HepG2 (cell line): ENCODE measurements around the gene OR10AD1. TPM values are rescaled to one million over a fixed set of nuclear protein-coding genes. Genes with fewer than 3 reads are reported as not detected.

Source experiments
- ATAC-seq: fragments of 200-7000 bp; cut with Tn5 transposase; 3 replicates; pipeline ENCODE4 v1.9.1; 2020; ENCODE audit warnings: mild to moderate bottlenecking, moderate library complexity
- BruUV-seq: library from RNA; stranded (reverse); fragments of 400-500 nt; replicated peaks from 2 replicates; lab custom pipeline; 2021; lab: Mats Ljungman, UMichigan
- CTCF ChIA-PET: fragments of 300-600 bp; formaldehyde crosslinking; extraction: SDS; loops from one replicate; lab custom pipeline; 2021; ENCODE audit warnings: low total read pairs, inconsistent platforms, low intra/inter-chr PET ratio; lab: Yijun Ruan, JAX
- POLR2A ChIA-PET: fragments of 350-600 bp; sonication (Branson Sonifier 250); formaldehyde crosslinking; loops from one replicate; lab custom pipeline; 2020; ENCODE audit warnings: antibody characterized with exemption, inconsistent platforms; lab: Yijun Ruan, JAX
- DNase-seq: peaks from one replicate; pipeline ENCODE4 v3.0.0-alpha.2; 2015; ENCODE audit warnings: low spot score
- FAIRE-seq: peaks from 3 replicates; lab custom pipeline; 2011; peaks lifted over from hg19 to GRCh38; lab: Jason Lieb, UNC
- H2AFZ ChIP-seq: one replicate; pipeline ENCODE4 v1.6.1; 2011; ENCODE audit warnings: low read length, inconsistent platforms
- H3K27ac ChIP-seq: fragments of 300-600 bp; 3 replicates; pipeline ENCODE4 v1.8.0; 2011; ENCODE audit warnings: mixed run types, mild to moderate bottlenecking, mixed read lengths, low read length, inconsistent platforms; ENCODE audit not compliant: insufficient read depth; ENCODE audit errors: extremely low read length
- H3K27me3 ChIP-seq, 2 experiments: fragments of 200-600 bp in 1 of 2; 2 replicates in 1 of 2; 3 replicates in 1 of 2; pipeline versions ENCODE4 v1.6.0 to v1.8.0; 2011; ENCODE audit warnings: low read length in 2 of 2, mild to moderate bottlenecking in 2 of 2, moderate library complexity in 2 of 2, inconsistent platforms in 1 of 2; ENCODE audit not compliant: insufficient read depth in 2 of 2, control insufficient read depth in 1 of 2
- H3K36me3 ChIP-seq, 2 experiments: fragments of 200-600 bp in 1 of 2; replicated peaks in 1 of 2; 2 replicates in 1 of 2; 3 replicates in 1 of 2; pipeline versions ENCODE4 v1.5.1 to v1.8.0; 2011; ENCODE audit warnings: low read length in 2 of 2, inconsistent platforms in 1 of 2; ENCODE audit not compliant: insufficient read depth in 2 of 2, control insufficient read depth in 1 of 2
- H3K4me1 ChIP-seq: 2 replicates; pipeline ENCODE4 v1.5.1; 2012; ENCODE audit warnings: low read length, inconsistent platforms; ENCODE audit not compliant: insufficient read depth
- H3K4me2 ChIP-seq: 2 replicates; pipeline ENCODE4 v1.6.0; 2011; ENCODE audit warnings: low read depth, low read length, inconsistent platforms
- H3K4me3 ChIP-seq, 3 experiments: fragments of 200-600 bp in 1 of 3; sonication (generic), shearing (Covaris generic) in 1 of 3; replicated peaks in 1 of 3; 2 replicates each; pipeline ENCODE4 v1.5.1; 2011 to 2016; ENCODE audit warnings: low read length in 3 of 3, inconsistent platforms in 2 of 3, low read depth in 2 of 3, mild to moderate bottlenecking in 2 of 3, control low read depth in 1 of 3, mixed read lengths in 1 of 3; ENCODE audit not compliant: insufficient read depth in 1 of 3
- H3K79me2 ChIP-seq: one replicate; pipeline ENCODE4 v1.6.1; 2011; ENCODE audit warnings: low read length, inconsistent platforms; ENCODE audit not compliant: insufficient read depth
- H3K9ac ChIP-seq: 2 replicates; pipeline ENCODE4 v1.6.0; 2011; ENCODE audit warnings: mild to moderate bottlenecking, low read depth, low read length, inconsistent platforms; ENCODE audit not compliant: insufficient read depth
- H3K9me3 ChIP-seq: 2 replicates; pipeline ENCODE4 v1.5.1; 2012; ENCODE audit warnings: mild to moderate bottlenecking, low read length
- H4K20me1 ChIP-seq: 2 replicates; pipeline ENCODE4 v1.6.0; 2011; ENCODE audit warnings: inconsistent platforms, mild to moderate bottlenecking, low read length, moderate library complexity; ENCODE audit not compliant: insufficient read depth
- CC2D1A ChIP-seq: sonication (generic); formaldehyde crosslinking; IDR thresholded peaks from 2 replicates; pipeline ENCODE4 v1.8.1; 2023; ENCODE audit warnings: mild to moderate bottlenecking, missing genetic modification reagents
- CTCF ChIP-seq: sonication (generic); formaldehyde crosslinking; IDR thresholded peaks from 2 replicates; pipeline ENCODE4 v1.5.0; 2020; ENCODE audit warnings: mild to moderate bottlenecking, missing genetic modification reagents, moderate library complexity
- DPF2 ChIP-seq: sonication (generic); formaldehyde crosslinking; IDR thresholded peaks from 2 replicates; pipeline ENCODE4 v1.4.0; 2020; ENCODE audit warnings: mild to moderate bottlenecking, low read depth, missing genetic modification reagents, borderline replicate concordance
- FOXK2 ChIP-seq: fragments of 450-650 bp; IDR thresholded peaks from 2 replicates; pipeline ENCODE4 v1.6.1; 2016
- KDM5B ChIP-seq: sonication (generic); formaldehyde crosslinking; IDR thresholded peaks from 2 replicates; pipeline ENCODE4 v1.4.0; 2020; ENCODE audit warnings: missing genetic modification reagents, mild to moderate bottlenecking, borderline replicate concordance
- KLF12 ChIP-seq: sonication (generic); formaldehyde crosslinking; IDR thresholded peaks from 2 replicates; pipeline ENCODE4 v1.4.0; 2020; ENCODE audit warnings: missing genetic modification reagents, borderline replicate concordance
- MXD4 ChIP-seq: IDR thresholded peaks from 2 replicates; pipeline ENCODE4 v1.6.1; 2016; ENCODE audit warnings: mild to moderate bottlenecking, missing biosample characterization, missing genetic modification reagents
- RAD21 ChIP-seq: fragments of 450-650 bp; formaldehyde crosslinking; IDR thresholded peaks from 2 replicates; pipeline ENCODE4 v1.5.0; 2020; ENCODE audit warnings: mild to moderate bottlenecking
- RCOR2 ChIP-seq: IDR thresholded peaks from 2 replicates; pipeline ENCODE4 v1.6.1; 2016; ENCODE audit warnings: missing biosample characterization, missing genetic modification reagents
- SMC3 ChIP-seq: IDR thresholded peaks from 2 replicates; pipeline ENCODE4 v1.6.1; 2011; ENCODE audit warnings: low read length, improper control_type of control experiment
- STAG1 ChIP-seq: sonication (generic); formaldehyde crosslinking; IDR thresholded peaks from 2 replicates; pipeline ENCODE4 v1.4.0; 2020; ENCODE audit warnings: missing genetic modification reagents
- ZFP36L1 ChIP-seq: sonication (generic); formaldehyde crosslinking; IDR thresholded peaks from 2 replicates; pipeline ENCODE4 v1.8.0; 2022; ENCODE audit warnings: mild to moderate bottlenecking, missing genetic modification reagents, moderate library complexity
- ZNF30 ChIP-seq: sonication (generic); formaldehyde crosslinking; IDR thresholded peaks from 2 replicates; pipeline ENCODE4 v1.5.0; 2020; ENCODE audit warnings: mild to moderate bottlenecking, missing genetic modification reagents
- ZNF414 ChIP-seq: sonication (generic); formaldehyde crosslinking; IDR thresholded peaks from 2 replicates; pipeline ENCODE4 v1.5.0; 2020; ENCODE audit warnings: missing genetic modification reagents
- ZNF564 ChIP-seq: sonication (generic); formaldehyde crosslinking; IDR thresholded peaks from 2 replicates; pipeline ENCODE4 v1.8.1; 2023; ENCODE audit warnings: mild to moderate bottlenecking, missing genetic modification reagents
- ZNF577 ChIP-seq: sonication (generic); formaldehyde crosslinking; IDR thresholded peaks from 2 replicates; pipeline ENCODE4 v1.4.0; 2020; ENCODE audit warnings: mild to moderate bottlenecking, low read depth, missing genetic modification reagents, borderline replicate concordance
- WGBS: methylation state at CpG from one replicate; pipeline ENCODE4 v1.1.6; 2017; ENCODE audit warnings: low lambda C conversion rate; 5-methylcytosine and 5-hydroxymethylcytosine counted together
- in situ Hi-C: cut with HindIII; loops from 2 replicates; pipeline ENCODE4 v1.10.0; 2017; ENCODE audit warnings: low pct_unique_long_range_greater_than_20kb; ENCODE audit not compliant: extremely low pct_ligation_motif_present
- intact Hi-C: fragments of 100-400 bp; cut with micrococcal nuclease; formaldehyde crosslinking; loops from one replicate; pipeline ENCODE4 v1.10.0; 2022; ENCODE audit not compliant: unreplicated experiment
- polyA plus RNA-seq, 8 experiments: library from polyadenylated mRNA; depleted of rRNA in 3 of 8; stranded (reverse) in 7 of 8; unstranded in 1 of 8; fragments of >200 nt; fragmentation: Illumina TruSeq in 4 of 8; extraction: Trizol in 4 of 8; gene quantifications; 2 replicates each; pipeline versions ENCODE4 v1.2.1 to v1.2.3, GENCODE V29; 2011 to 2016; ENCODE audit warnings: low read depth in 4 of 8, missing spikeins in 1 of 8, mixed read lengths in 1 of 8; ENCODE audit not compliant: insufficient read depth in 1 of 8
- total RNA-seq, 5 experiments: library from RNA; depleted of rRNA; stranded (reverse); fragments of >200 nt; fragmentation: Illumina TruSeq; extraction: Trizol; gene quantifications; 2 replicates each; pipeline ENCODE4 v1.2.3, GENCODE V29; 2016; ENCODE audit warnings: low read depth in 1 of 5
- TF ChIP-seq, protein P1 (sequence below): sonication (generic); formaldehyde crosslinking; IDR thresholded peaks from 2 replicates; pipeline ENCODE4 v1.4.0; 2020; ENCODE audit warnings: low read depth, mild to moderate bottlenecking, missing genetic modification reagents
- TF ChIP-seq, protein P2 (sequence below): IDR thresholded peaks from 2 replicates; pipeline ENCODE4 v1.6.1; 2018; ENCODE audit warnings: missing genetic modification reagents

Gene OR10AD1
- total and polyA plus RNA-seq, 2 of the 13 experiments (the other 11 are each of a cell fraction or from before 2014, with no cell fraction given) = not detected

- Histone ChIP-seq H4K20me1 (no peaks in the 10 kb centered on the region), H3K9me3 (no peaks in the 10 kb centered on the region), H3K4me3 (no peak overlapping the region), H3K4me1 (peaks cover 8% of the 10 kb centered on the region; the same call in 1 of the 2 replicates), H3K27me3 (no peaks in the 10 kb centered on the region), H3K4me2 (no peak overlapping the region), H3K79me2 (no peaks in the 10 kb centered on the region), H3K27ac (no peak overlapping the region)
- 0 out of 3 replicates have a peak, but pooled peaks have one; percentile 48 for ATAC-seq
- intact Hi-C loops (loop anchor here (1.0 to 10.0 kb wide), 4 partner anchors 81 to 265 kb away; partner anchors contain the start of gene TMEM106C), in situ Hi-C loops (loop anchor here (10.0 kb wide), 3 partner anchors 81 to 261 kb away; partner anchors contain the start of gene VDR)
- POLR2A ChIA-PET = no interaction called here
- DNase-seq = peak; percentile 44
- no peak for TF ChIP-seq CC2D1A (CRISPR knock-in tag)
- TF ChIP-seq ZFP36L1 = no peak
- TF ChIP-seq ZNF414 = no peak
- peak; percentile 81 for TF ChIP-seq CTCF (CRISPR knock-in tag)
- peak; percentile 78; the same call in 1 of the 2 replicates for TF ChIP-seq SMC3
- TF ChIP-seq, protein P1, sequence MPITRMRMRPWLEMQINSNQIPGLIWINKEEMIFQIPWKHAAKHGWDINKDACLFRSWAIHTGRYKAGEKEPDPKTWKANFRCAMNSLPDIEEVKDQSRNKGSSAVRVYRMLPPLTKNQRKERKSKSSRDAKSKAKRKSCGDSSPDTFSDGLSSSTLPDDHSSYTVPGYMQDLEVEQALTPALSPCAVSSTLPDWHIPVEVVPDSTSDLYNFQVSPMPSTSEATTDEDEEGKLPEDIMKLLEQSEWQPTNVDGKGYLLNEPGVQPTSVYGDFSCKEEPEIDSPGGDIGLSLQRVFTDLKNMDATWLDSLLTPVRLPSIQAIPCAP (CRISPR knock-in tag) = no peak
- TF ChIP-seq KDM5B (CRISPR knock-in tag) = no peak
- TF ChIP-seq STAG1 (CRISPR knock-in tag) = peak; percentile 91
- no peak for TF ChIP-seq ZNF577 (CRISPR knock-in tag)
- TF ChIP-seq MXD4 (CRISPR knock-in tag) = no peak
- TF ChIP-seq KLF12 (CRISPR knock-in tag) = no peak
- TF ChIP-seq FOXK2 = no peak
- peak; percentile 68 for TF ChIP-seq RAD21 (CRISPR knock-in tag)
- TF ChIP-seq DPF2 (CRISPR knock-in tag) = no peak
- no peak for TF ChIP-seq ZNF30
- TF ChIP-seq, protein P2, sequence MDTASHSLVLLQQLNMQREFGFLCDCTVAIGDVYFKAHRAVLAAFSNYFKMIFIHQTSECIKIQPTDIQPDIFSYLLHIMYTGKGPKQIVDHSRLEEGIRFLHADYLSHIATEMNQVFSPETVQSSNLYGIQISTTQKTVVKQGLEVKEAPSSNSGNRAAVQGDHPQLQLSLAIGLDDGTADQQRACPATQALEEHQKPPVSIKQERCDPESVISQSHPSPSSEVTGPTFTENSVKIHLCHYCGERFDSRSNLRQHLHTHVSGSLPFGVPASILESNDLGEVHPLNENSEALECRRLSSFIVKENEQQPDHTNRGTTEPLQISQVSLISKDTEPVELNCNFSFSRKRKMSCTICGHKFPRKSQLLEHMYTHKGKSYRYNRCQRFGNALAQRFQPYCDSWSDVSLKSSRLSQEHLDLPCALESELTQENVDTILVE = 0 out of 2 replicates have a peak, but pooled peaks have one; percentile 29
- TF ChIP-seq ZNF564 (CRISPR knock-in tag) = peak; percentile 57; the same call in 1 of the 2 replicates
- no peak for TF ChIP-seq RCOR2
- TF ChIP-seq, all 625 proteins: peak for 6
- no peak overlapping the region for H2AFZ ChIP-seq
- CTCF ChIA-PET = interaction anchor here (1.1 to 1.4 kb wide), 4 partner anchors 81 to 265 kb away, joined by 3 to 6 read pairs (median 4); partner anchors contain the start of gene TMEM106C
- H3K9ac ChIP-seq = no peak overlapping the region
- BruUV-seq = no TSS peak
- no peaks in the 10 kb centered on the region for H3K36me3 ChIP-seq
- 0% methylated on average over 2 of the region's 2 CpGs for WGBS
- FAIRE-seq = peak; percentile 90
Observed at GRCh38 chr12:48165089-48165981, 37.8 kb downstream of the OR10AD1 start.
